ENCODE data around the gene UBC.
"Not testable (repeated sequence)": the region's sequence is repeated elsewhere in the genome, so short reads cannot be mapped to it uniquely, and the experiment has no call there.

UBC gene

GRCh38 chr12:124938108-124938507 is 23.7 kb upstream of the UBC start:
- no peak for ATAC-seq
- TF ChIP-seq POU6F1 (CRISPR knock-in tag; IDR thresholded peaks at IDR 0.05; ENCODE audit: borderline replicate concordance, low read depth) (no peak), CSRNP3 (CRISPR knock-in tag; IDR thresholded peaks at IDR 0.05) (no peak), TCF4 (CRISPR knock-in tag; IDR thresholded peaks at IDR 0.05; ENCODE audit: borderline replicate concordance) (no peak), CREB5 (CRISPR knock-in tag; IDR thresholded peaks at IDR 0.05; ENCODE audit: low read depth) (no peak), ZFP3 (CRISPR knock-in tag; IDR thresholded peaks at IDR 0.05) (no peak), ISL1 (CRISPR knock-in tag; IDR thresholded peaks at IDR 0.05) (no peak), ZNF565 (CRISPR knock-in tag; conservative IDR thresholded peaks at IDR 0.05; ENCODE audit: low read depth) (no peak), PATZ1 (CRISPR knock-in tag; IDR thresholded peaks at IDR 0.05; ENCODE audit: borderline replicate concordance) (no peak), ESRRG (CRISPR knock-in tag; IDR thresholded peaks at IDR 0.05) (no peak), ARNTL (CRISPR knock-in tag; IDR thresholded peaks at IDR 0.05; ENCODE audit: borderline replicate concordance, low read depth) (no peak), ZNF70 (CRISPR knock-in tag; IDR thresholded peaks at IDR 0.05) (no peak), RARB (CRISPR knock-in tag; IDR thresholded peaks at IDR 0.05) (no peak), BACH2 (CRISPR knock-in tag; IDR thresholded peaks at IDR 0.05; ENCODE audit: borderline replicate concordance) (no peak), CSDC2 (CRISPR knock-in tag; IDR thresholded peaks at IDR 0.05) (no peak), GLIS3 (CRISPR knock-in tag; IDR thresholded peaks at IDR 0.05) (no peak), ZC3H10 (CRISPR knock-in tag; IDR thresholded peaks at IDR 0.05) (no peak)

- not testable (repeated sequence) for ATAC-seq
Measured at GRCh38 chr12:124931528-124931927, 17.1 kb upstream of the UBC start.

- no peak for ATAC-seq
- TF ChIP-seq ISL1 (CRISPR knock-in tag; IDR thresholded peaks at IDR 0.05), result no peak
Measured at GRCh38 chr12:124930586-124930985, 16.1 kb upstream of the UBC start.

- no peak for ATAC-seq
- no peak for TF ChIP-seq ESRRG (CRISPR knock-in tag; IDR thresholded peaks at IDR 0.05)
- TF ChIP-seq ARNTL (CRISPR knock-in tag; IDR thresholded peaks at IDR 0.05; ENCODE audit: borderline replicate concordance, low read depth), result no peak
- no peak for TF ChIP-seq TCF4 (CRISPR knock-in tag; IDR thresholded peaks at IDR 0.05; ENCODE audit: borderline replicate concordance)
- TF ChIP-seq ZNF8 (CRISPR knock-in tag; IDR thresholded peaks at IDR 0.05), result no peak
- TF ChIP-seq CREB5 (CRISPR knock-in tag; IDR thresholded peaks at IDR 0.05; ENCODE audit: low read depth), result no peak
- no peak for TF ChIP-seq GLIS3 (CRISPR knock-in tag; IDR thresholded peaks at IDR 0.05)
- TF ChIP-seq CSRNP3 (CRISPR knock-in tag; IDR thresholded peaks at IDR 0.05), result no peak
- no peak for TF ChIP-seq ZNF565 (CRISPR knock-in tag; conservative IDR thresholded peaks at IDR 0.05; ENCODE audit: low read depth)
- TF ChIP-seq RARB (CRISPR knock-in tag; IDR thresholded peaks at IDR 0.05), result no peak
- TF ChIP-seq PPARA (CRISPR knock-in tag; IDR thresholded peaks at IDR 0.05; ENCODE audit: borderline replicate concordance), result no peak
- no peak for TF ChIP-seq POU6F1 (CRISPR knock-in tag; IDR thresholded peaks at IDR 0.05; ENCODE audit: borderline replicate concordance, low read depth)
- TF ChIP-seq ZC3H10 (CRISPR knock-in tag; IDR thresholded peaks at IDR 0.05), result no peak
- no peak for TF ChIP-seq TOX (CRISPR knock-in tag; IDR thresholded peaks at IDR 0.05; ENCODE audit: borderline replicate concordance)
- no peak for TF ChIP-seq PATZ1 (CRISPR knock-in tag; IDR thresholded peaks at IDR 0.05; ENCODE audit: borderline replicate concordance)
- no peak for TF ChIP-seq BACH2 (CRISPR knock-in tag; IDR thresholded peaks at IDR 0.05; ENCODE audit: borderline replicate concordance)
- TF ChIP-seq ZFP3 (CRISPR knock-in tag; IDR thresholded peaks at IDR 0.05), result no peak
- no peak for TF ChIP-seq SNAI2 (CRISPR knock-in tag; IDR thresholded peaks at IDR 0.05)
- TF ChIP-seq OSR1 (CRISPR knock-in tag; IDR thresholded peaks at IDR 0.05), result no peak
Measured at GRCh38 chr12:124929649-124930419, 15.4 kb upstream of the UBC start.

Measured in SK-N-SH treated with all-trans-retinoic acid at 6 μM for 48 hours (cell line).